Astrocyte (in vitro differentiated cells and primary cell): ENCODE results near the gene LMX1A. TPM values are rescaled to one million over a fixed set of nuclear protein-coding genes. Genes with fewer than 3 reads are reported as not detected.

Experiments used
- DNase-seq: peaks from one replicate; pipeline ENCODE4 v3.0.0-alpha.2; 2010; ENCODE audit warnings: low read depth
- FAIRE-seq: peaks from 2 replicates; lab custom pipeline; 2011; peaks lifted over from hg19 to GRCh38; lab: Jason Lieb, UNC
- H2AFZ ChIP-seq: 2 replicates; pipeline ENCODE4 v1.6.0; 2012; ENCODE audit warnings: low read depth, low read length, inconsistent platforms
- H3K27ac ChIP-seq: 2 replicates; pipeline ENCODE4 v1.5.1; 2011; ENCODE audit warnings: low read depth, low read length, inconsistent platforms
- H3K27me3 ChIP-seq: 2 replicates; pipeline ENCODE4 v1.6.0; 2011; ENCODE audit warnings: low read length, inconsistent platforms; ENCODE audit not compliant: insufficient read depth
- H3K36me3 ChIP-seq: 2 replicates; pipeline ENCODE4 v1.5.1; 2011; ENCODE audit warnings: low read length, inconsistent platforms; ENCODE audit not compliant: insufficient read depth
- H3K4me1 ChIP-seq: 2 replicates; pipeline ENCODE4 v1.5.1; 2011; ENCODE audit warnings: low read length, inconsistent platforms; ENCODE audit not compliant: insufficient read depth
- H3K4me2 ChIP-seq: 2 replicates; pipeline ENCODE4 v1.6.0; 2012; ENCODE audit warnings: low read length, inconsistent platforms
- H3K4me3 ChIP-seq: 2 replicates; pipeline ENCODE4 v1.5.1; 2011; ENCODE audit warnings: low read depth, mild to moderate bottlenecking, low read length, inconsistent platforms; ENCODE audit not compliant: insufficient read depth
- H3K79me2 ChIP-seq: 2 replicates; pipeline ENCODE4 v1.6.0; 2012; ENCODE audit warnings: mild to moderate bottlenecking, low read length, inconsistent platforms; ENCODE audit not compliant: insufficient read depth
- H3K9ac ChIP-seq: 2 replicates; pipeline ENCODE4 v1.6.0; 2012; ENCODE audit warnings: mild to moderate bottlenecking, low read length, inconsistent platforms
- H3K9me3 ChIP-seq: 2 replicates; pipeline ENCODE4 v1.5.1; 2012; ENCODE audit warnings: low read depth, mild to moderate bottlenecking, low read length, inconsistent platforms; ENCODE audit not compliant: insufficient read depth
- H4K20me1 ChIP-seq: 2 replicates; pipeline ENCODE4 v1.6.0; 2012; ENCODE audit warnings: low read length, inconsistent platforms; ENCODE audit not compliant: insufficient read depth
- H3K27ac Mint-ChIP-seq: one replicate; pipeline ENCODE4 v1.8.0; 2021; ENCODE audit warnings: mild to moderate bottlenecking, mixed read lengths; ENCODE audit not compliant: unreplicated experiment
- H3K27me3 Mint-ChIP-seq: one replicate; pipeline ENCODE4 v1.8.0; 2021; ENCODE audit warnings: low read depth, mixed read lengths; ENCODE audit not compliant: unreplicated experiment
- H3K36me3 Mint-ChIP-seq: one replicate; pipeline ENCODE4 v1.8.0; 2021; ENCODE audit warnings: low read depth, mixed read lengths; ENCODE audit not compliant: unreplicated experiment
- H3K4me1 Mint-ChIP-seq: one replicate; pipeline ENCODE4 v1.8.0; 2021; ENCODE audit warnings: low read depth, mixed read lengths; ENCODE audit not compliant: unreplicated experiment
- H3K4me3 Mint-ChIP-seq: one replicate; pipeline ENCODE4 v1.8.0; 2021; ENCODE audit warnings: mild to moderate bottlenecking, moderate library complexity, mixed read lengths; ENCODE audit not compliant: unreplicated experiment
- H3K9me3 Mint-ChIP-seq: one replicate; pipeline ENCODE4 v1.8.0; 2021; ENCODE audit warnings: mild to moderate bottlenecking, mixed read lengths; ENCODE audit not compliant: unreplicated experiment
- CTCF ChIP-seq: IDR thresholded peaks from 2 replicates; pipeline ENCODE4 v1.5.1; 2011; ENCODE audit warnings: low read depth, mild to moderate bottlenecking, inconsistent platforms, low read length, moderate library complexity; ENCODE audit not compliant: insufficient read depth
- EZH2 ChIP-seq: IDR thresholded peaks from 2 replicates; pipeline ENCODE4 v1.6.1; 2012; ENCODE audit warnings: mild to moderate bottlenecking, low read length, inconsistent platforms; ENCODE audit not compliant: insufficient read depth
- total RNA-seq: library from RNA; stranded (reverse); gene quantifications from 2 replicates; pipeline ENCODE4 v1.2.1, GENCODE V29; 2021

Gene LMX1A
- total RNA-seq, 1 donor from 2014 or later, result not detected

GRCh38 chr1:165235777-165236291, 120.7 kb downstream of the LMX1A start:
- Mint-ChIP-seq H3K4me3 (peak overlapping the region; percentile 63), H3K4me1 (peaks cover 1% of the 10 kb centered on the region), H3K27me3 (peaks cover 75% of the 10 kb centered on the region), H3K27ac (no peak overlapping the region), H3K36me3 (no peaks in the 10 kb centered on the region), H3K9me3 (peaks cover 1% of the 10 kb centered on the region)
- DNase-seq (no peak), FAIRE-seq (no peak)
- Histone ChIP-seq H3K4me3 (peak overlapping the region; percentile 23), H4K20me1 (no peaks in the 10 kb centered on the region), H3K9me3 (no peaks in the 10 kb centered on the region), H3K27ac (no peak overlapping the region), H3K4me1 (no peaks in the 10 kb centered on the region), H3K9ac (no peak overlapping the region), H3K36me3 (no peaks in the 10 kb centered on the region), H3K27me3 (peaks cover 26% of the 10 kb centered on the region), H2AFZ (no peak overlapping the region), H3K79me2 (no peaks in the 10 kb centered on the region), H3K4me2 (peak overlapping the region; percentile 58)
- TF ChIP-seq CTCF (no peak), EZH2 (no peak)

DNA sequence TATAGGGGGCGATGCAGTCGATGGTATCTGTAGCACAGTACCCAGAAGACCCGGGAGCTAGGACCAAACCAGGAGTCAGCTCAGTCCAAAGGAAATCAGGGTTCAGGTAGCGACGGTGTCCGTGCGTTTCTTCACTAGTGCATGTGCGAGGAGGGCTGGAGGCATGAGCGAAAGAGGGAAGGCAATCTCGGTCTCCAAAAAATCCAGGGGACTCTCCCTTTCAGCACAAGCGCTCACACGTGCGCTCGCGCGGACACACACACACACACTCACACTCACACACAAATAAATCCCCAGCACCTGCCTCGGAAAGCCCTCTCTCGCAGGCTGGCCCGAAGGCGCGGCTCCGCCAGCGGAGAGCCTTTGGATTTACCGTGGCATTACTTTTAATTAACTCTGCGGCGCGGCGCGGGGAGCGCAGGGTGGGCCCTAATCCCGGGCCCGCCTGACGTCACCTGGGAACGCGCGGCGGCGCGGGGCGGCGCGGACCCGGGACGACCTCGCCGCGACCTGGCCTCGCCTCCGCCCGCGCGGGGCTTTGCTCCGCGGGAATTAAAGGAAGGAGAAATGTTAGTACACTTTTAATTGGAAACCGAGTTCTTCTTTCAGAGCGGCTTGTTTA, 121.2 kb downstream of the LMX1A start:
- FAIRE-seq, result no peak
- H3K27ac ChIP-seq, result no peak overlapping the region
- H2AFZ ChIP-seq, result no peak overlapping the region
- H3K4me2 ChIP-seq, result peak overlapping the region; percentile 58
- no peak overlapping the region for H3K9ac ChIP-seq
- H3K36me3 ChIP-seq, result no peaks in the 10 kb centered on the region
- H3K36me3 Mint-ChIP-seq, result no peaks in the 10 kb centered on the region
- no peak for DNase-seq
- no peak overlapping the region for H3K27ac Mint-ChIP-seq
- H3K27me3 ChIP-seq, result peaks cover 26% of the 10 kb centered on the region
- peak overlapping the region; percentile 63 for H3K4me3 Mint-ChIP-seq
- peaks cover 75% of the 10 kb centered on the region for H3K27me3 Mint-ChIP-seq
- H3K4me1 Mint-ChIP-seq, result peaks cover 1% of the 10 kb centered on the region
- no peaks in the 10 kb centered on the region for H3K9me3 ChIP-seq
- no peaks in the 10 kb centered on the region for H4K20me1 ChIP-seq
- no peaks in the 10 kb centered on the region for H3K4me1 ChIP-seq
- peaks cover 1% of the 10 kb centered on the region for H3K9me3 Mint-ChIP-seq
- TF ChIP-seq EZH2, result peak; percentile 76
- no peak for TF ChIP-seq CTCF
- H3K4me3 ChIP-seq, result no peak overlapping the region
- no peaks in the 10 kb centered on the region for H3K79me2 ChIP-seq

- no peak overlapping the region for H3K9ac ChIP-seq
- no peak overlapping the region for H3K27ac Mint-ChIP-seq
- no peaks in the 10 kb centered on the region for H3K36me3 ChIP-seq
- no peaks in the 10 kb centered on the region for H3K4me1 ChIP-seq
- no peak overlapping the region for H2AFZ ChIP-seq
- peaks cover 1% of the 10 kb centered on the region for H3K4me1 Mint-ChIP-seq
- no peaks in the 10 kb centered on the region for H3K9me3 ChIP-seq
- peaks cover 1% of the 10 kb centered on the region for H3K9me3 Mint-ChIP-seq
- DNase-seq, result no peak
- H3K27me3 ChIP-seq, result peaks cover 26% of the 10 kb centered on the region
- FAIRE-seq, result no peak
- no peak overlapping the region for H3K4me3 Mint-ChIP-seq
- no peaks in the 10 kb centered on the region for H3K79me2 ChIP-seq
- peaks cover 73% of the 10 kb centered on the region for H3K27me3 Mint-ChIP-seq
- H3K4me3 ChIP-seq, result no peak overlapping the region
- TF ChIP-seq CTCF, result no peak
- TF ChIP-seq EZH2, result no peak
- H3K36me3 Mint-ChIP-seq, result no peaks in the 10 kb centered on the region
- no peaks in the 10 kb centered on the region for H4K20me1 ChIP-seq
- no peak overlapping the region for H3K4me2 ChIP-seq
- no peak overlapping the region for H3K27ac ChIP-seq
These were observed 122.4 kb downstream of the LMX1A start for GRCh38 chr1:165234149-165234548.
